ENCODE measurements around the gene MIB2.

The MIB2 gene

GRCh38 chr1:1616045-1616790, 918 bp downstream of the MIB2 start:
- FAIRE-seq: no peak

- FAIRE-seq: no peak
These were observed 1.5 kb downstream of the MIB2 start for GRCh38 chr1:1616838-1617237.

GRCh38 chr1:1617516-1617915, 2.2 kb downstream of the MIB2 start:
- no peak for FAIRE-seq

- no peak for FAIRE-seq
These were observed 2.6 kb downstream of the MIB2 start for GRCh38 chr1:1617925-1618324.

- FAIRE-seq: no peak
These were observed 3.2 kb downstream of the MIB2 start for GRCh38 chr1:1618396-1619068.

- no peak for FAIRE-seq
These were observed 4.6 kb downstream of the MIB2 start for GRCh38 chr1:1619917-1620361.

GRCh38 chr1:1620433-1621139, 5.3 kb downstream of the MIB2 start:
- FAIRE-seq: no peak

GRCh38 chr1:1621173-1622009, 6.1 kb downstream of the MIB2 start:
- FAIRE-seq: no peak

GRCh38 chr1:1622010-1622787, 6.9 kb downstream of the MIB2 start:
- no peak for FAIRE-seq

- no peak for FAIRE-seq
These were observed 7.4 kb downstream of the MIB2 start for GRCh38 chr1:1622788-1623094.

- no peak for FAIRE-seq
These were observed 7.9 kb downstream of the MIB2 start for GRCh38 chr1:1623181-1623630.

- FAIRE-seq: no peak
These were observed 8.5 kb downstream of the MIB2 start for GRCh38 chr1:1623631-1624442.

- FAIRE-seq: no peak
These were observed 9.4 kb downstream of the MIB2 start for GRCh38 chr1:1624443-1625403.

- FAIRE-seq: no peak
These were observed 10.1 kb downstream of the MIB2 start for GRCh38 chr1:1625404-1625775.

GRCh38 chr1:1625824-1626206, 10.5 kb downstream of the MIB2 start:
- FAIRE-seq: no peak

- no peak for FAIRE-seq
These were observed 11.2 kb downstream of the MIB2 start for GRCh38 chr1:1626207-1627141.

GRCh38 chr1:1627261-1627828, 12.0 kb downstream of the MIB2 start:
- no peak for FAIRE-seq
